ENCODE measurements around the gene AKNA.
"Not testable (repeated sequence)": the region's sequence is repeated elsewhere in the genome, so short reads cannot be mapped to it uniquely, and the experiment has no call there.

- not testable (repeated sequence) for TF ChIP-seq CTCF, EP300 (IDR thresholded peaks at IDR 0.05)
Observed at GRCh38 chr9:114320710-114321109, 67.1 kb downstream of the AKNA start.
